Heart right ventricle (tissue), 16 donors: ENCODE data around the gene ADAMTSL5. TPM values are rescaled to one million over a fixed set of nuclear protein-coding genes. Genes with fewer than 3 reads are reported as not detected.

Experiments used
- ATAC-seq, 8 donors: fragments of 200-7000 bp; cut with Tn5 transposase; one replicate each; pipeline ENCODE4 v1.9.1; 2020; ENCODE audit warnings: mild to moderate bottlenecking in 8 of 8, moderate library complexity in 8 of 8, moderate number of reproducible peaks in 1 of 8
- DNase-seq, 2 donors: peaks; one replicate each; pipeline ENCODE4 v3.0.0-alpha.2; 2020
- H3K27ac ChIP-seq, 10 donors: fragments of 200-600 bp; sonication (generic) in 2 of 10; one replicate each; pipeline versions ENCODE4 v1.5.0 to v1.8.0; 2020 to 2022; ENCODE audit warnings: mild to moderate bottlenecking in 3 of 10
- H3K27me3 ChIP-seq, 7 donors: fragments of 200-600 bp; one replicate each; pipeline ENCODE4 v1.8.0; 2021 to 2022; ENCODE audit warnings: mild to moderate bottlenecking in 2 of 7
- H3K36me3 ChIP-seq, 9 donors: fragments of 200-600 bp; sonication (generic) in 1 of 9; one replicate each; pipeline versions ENCODE4 v1.5.0 to v1.8.0; 2020 to 2022; ENCODE audit warnings: mild to moderate bottlenecking in 2 of 9
- H3K4me1 ChIP-seq, 9 donors: fragments of 200-600 bp; sonication (generic) in 1 of 9; one replicate each; pipeline versions ENCODE4 v1.5.0 to v1.8.0; 2020 to 2022; ENCODE audit warnings: mild to moderate bottlenecking in 4 of 9
- H3K4me3 ChIP-seq, 10 donors: fragments of 200-600 bp; sonication (generic) in 2 of 10; one replicate each; pipeline versions ENCODE4 v1.5.0 to v1.8.0; 2020 to 2022; ENCODE audit warnings: mild to moderate bottlenecking in 7 of 10, moderate library complexity in 2 of 10
- H3K9me3 ChIP-seq, 11 donors: fragments of 200-600 bp in 10 of 11; sonication (generic) in 2 of 11; one replicate each; pipeline versions ENCODE4 v1.5.0 to v1.8.0; 2013 to 2022; ENCODE audit warnings: mild to moderate bottlenecking in 2 of 11, control low read depth in 1 of 11, moderate library complexity in 1 of 11
- WGBS, 2 donors: extraction: QIAGEN DNeasy Blood & Tissue Kit; methylation state at CpG; one replicate each; pipeline ENCODE4 v1.1.7; 2013; ENCODE audit warnings: inconsistent platforms in 1 of 2; 5-methylcytosine and 5-hydroxymethylcytosine counted together
- intact Hi-C, 10 donors: fragments of 100-400 bp; cut with DNase I; formaldehyde crosslinking; loops; one replicate each; pipeline versions ENCODE4 v1.11.1 to v1.14.2; 2022
- polyA plus RNA-seq, 2 donors: library from polyadenylated mRNA; stranded (reverse); fragments of 200-250 nt; gene quantifications; one replicate each; pipeline ENCODE4 v1.2.3, GENCODE V29; 2013
- total RNA-seq, 10 donors: library from RNA; stranded (reverse); fragmentation: NEBNext Ultra II Directional in 3 of 10; extraction: Animal tissue kit (Norgen Biotek cat#: 25700) in 3 of 10; gene quantifications; one replicate each; pipeline versions ENCODE4 v1.2.1 to v1.2.4, GENCODE V29; 2021 to 2023
- TF ChIP-seq, protein P1 (sequence below), 9 donors: fragments of 200-600 bp; sonication (generic) in 2 of 9; IDR thresholded peaks; one replicate each; pipeline versions ENCODE4 v1.5.0 to v1.8.0; 2021 to 2022; ENCODE audit warnings: antibody characterized with exemption in 9 of 9, mild to moderate bottlenecking in 5 of 9, moderate library complexity in 1 of 9
- donor health status: Arrhythmogenic right ventricular cardiomyopathy.
- donor health status: ischemic (EF 13 %, LVEDD 7.1; RV severe dilation, severe dysfunction).
- donor health status: healthy with polysubstance abuse.
- donor health status: DM: no; HTN: yes; CAD: no.
- donor health status: DM: no; HTN: no; CAD: no.
- donor health status: ischemic (EF 25% LVEDD 6.9; RV normal size, moderate dysfunction).
- donor health status: ischemic (EF 25% LVEDD 5.7; RV mildly dilated, moderate dysfunction).
- donor health status: healthy.
- donor health status: DM: yes; HTN: yes; CAD: no.
- donor health status: Ischemic cardiomyopathy.
- donor health status: ischemic (EF 35%, LVEDD 5.7; RV mildly dilated, moderate dysfunction).
- donor health status: nonischemic (EF 11% LVEDD 7.7; RV severe dilation, severe dysfunction).
- donor health status: DM: yes; HTN: yes; CAD: no.
- donor health status: PGD.
- donor health status: ischemic (EF 29% LVEDD 5.4; RV normal size, mild dysfunction).
- donor health status: nonischemic (EF 23%, LVEDD 6.1; RV moderate dilation, normal function).

Gene ADAMTSL5
- total and polyA plus RNA-seq, 12 donors = 16.7 to 69.4 (median 35.8) TPM

DNA sequence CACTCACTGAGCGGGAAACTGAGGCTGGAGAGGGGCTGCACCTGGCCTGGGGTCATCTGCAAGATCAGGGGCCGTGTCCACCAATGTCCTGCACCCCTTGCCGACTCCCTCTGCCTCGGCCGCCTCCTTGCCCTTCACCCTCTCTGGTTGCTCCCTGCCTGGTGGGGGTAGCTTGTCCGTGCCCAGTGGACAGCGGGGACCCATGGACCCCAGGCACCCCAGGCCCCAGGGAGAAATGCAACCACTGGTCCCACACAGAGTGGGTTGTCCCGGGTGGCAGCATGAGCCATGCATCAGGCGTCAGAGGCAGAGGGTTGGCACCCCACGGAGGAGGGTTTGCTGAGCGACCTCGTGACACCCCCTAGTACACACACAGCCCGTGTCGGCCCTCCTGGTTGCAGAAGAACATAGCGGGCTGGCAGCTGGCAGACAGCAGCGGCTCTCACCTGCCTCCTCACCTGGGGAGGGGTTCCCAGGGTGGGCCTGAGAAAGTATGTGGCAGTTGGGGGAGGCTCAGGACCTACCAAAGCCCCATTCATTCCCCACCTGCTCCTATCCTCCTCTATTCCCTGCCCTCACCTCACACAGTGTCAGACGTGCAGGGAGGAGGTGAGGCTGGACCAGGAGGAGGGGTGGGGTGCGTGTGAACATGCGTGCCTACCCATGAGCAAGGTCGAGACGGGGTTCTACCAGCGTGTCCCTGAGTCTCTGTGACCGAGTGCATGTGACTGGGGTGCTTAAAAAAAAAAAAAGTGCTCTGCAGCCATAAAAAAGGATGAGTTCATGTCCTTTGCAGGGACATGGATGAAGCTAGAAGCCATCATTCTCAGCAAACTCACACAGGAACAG, 8.7 kb downstream of the ADAMTSL5 start:
- intact Hi-C loops = loop anchor here in 1 of 10 donors (10.0 kb wide), 1 partner anchor 229 kb away; the partner anchor contains the start of gene FAM174C
- H3K4me1 ChIP-seq = peaks cover 0 to 34% (median 13%) of the 10 kb centered on the region in 9 donors
- peaks cover 0 to 6% (median 0%) of the 10 kb centered on the region in 11 donors for H3K9me3 ChIP-seq
- no peak for ATAC-seq
- H3K36me3 ChIP-seq = peaks cover 0 to 13% (median 0%) of the 10 kb centered on the region in 9 donors
- H3K27ac ChIP-seq = no peak overlapping the region
- TF ChIP-seq, protein P1, sequence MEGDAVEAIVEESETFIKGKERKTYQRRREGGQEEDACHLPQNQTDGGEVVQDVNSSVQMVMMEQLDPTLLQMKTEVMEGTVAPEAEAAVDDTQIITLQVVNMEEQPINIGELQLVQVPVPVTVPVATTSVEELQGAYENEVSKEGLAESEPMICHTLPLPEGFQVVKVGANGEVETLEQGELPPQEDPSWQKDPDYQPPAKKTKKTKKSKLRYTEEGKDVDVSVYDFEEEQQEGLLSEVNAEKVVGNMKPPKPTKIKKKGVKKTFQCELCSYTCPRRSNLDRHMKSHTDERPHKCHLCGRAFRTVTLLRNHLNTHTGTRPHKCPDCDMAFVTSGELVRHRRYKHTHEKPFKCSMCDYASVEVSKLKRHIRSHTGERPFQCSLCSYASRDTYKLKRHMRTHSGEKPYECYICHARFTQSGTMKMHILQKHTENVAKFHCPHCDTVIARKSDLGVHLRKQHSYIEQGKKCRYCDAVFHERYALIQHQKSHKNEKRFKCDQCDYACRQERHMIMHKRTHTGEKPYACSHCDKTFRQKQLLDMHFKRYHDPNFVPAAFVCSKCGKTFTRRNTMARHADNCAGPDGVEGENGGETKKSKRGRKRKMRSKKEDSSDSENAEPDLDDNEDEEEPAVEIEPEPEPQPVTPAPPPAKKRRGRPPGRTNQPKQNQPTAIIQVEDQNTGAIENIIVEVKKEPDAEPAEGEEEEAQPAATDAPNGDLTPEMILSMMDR (IDR thresholded peaks at IDR 0.05) = no peak
- H3K4me3 ChIP-seq = no peak overlapping the region
- 65 to 67% methylated on average over 23 of the region's 23 CpGs for WGBS, 2 donors
- H3K27me3 ChIP-seq = peaks cover 0 to 32% (median 18%) of the 10 kb centered on the region in 7 donors
- DNase-seq = no peak

DNA sequence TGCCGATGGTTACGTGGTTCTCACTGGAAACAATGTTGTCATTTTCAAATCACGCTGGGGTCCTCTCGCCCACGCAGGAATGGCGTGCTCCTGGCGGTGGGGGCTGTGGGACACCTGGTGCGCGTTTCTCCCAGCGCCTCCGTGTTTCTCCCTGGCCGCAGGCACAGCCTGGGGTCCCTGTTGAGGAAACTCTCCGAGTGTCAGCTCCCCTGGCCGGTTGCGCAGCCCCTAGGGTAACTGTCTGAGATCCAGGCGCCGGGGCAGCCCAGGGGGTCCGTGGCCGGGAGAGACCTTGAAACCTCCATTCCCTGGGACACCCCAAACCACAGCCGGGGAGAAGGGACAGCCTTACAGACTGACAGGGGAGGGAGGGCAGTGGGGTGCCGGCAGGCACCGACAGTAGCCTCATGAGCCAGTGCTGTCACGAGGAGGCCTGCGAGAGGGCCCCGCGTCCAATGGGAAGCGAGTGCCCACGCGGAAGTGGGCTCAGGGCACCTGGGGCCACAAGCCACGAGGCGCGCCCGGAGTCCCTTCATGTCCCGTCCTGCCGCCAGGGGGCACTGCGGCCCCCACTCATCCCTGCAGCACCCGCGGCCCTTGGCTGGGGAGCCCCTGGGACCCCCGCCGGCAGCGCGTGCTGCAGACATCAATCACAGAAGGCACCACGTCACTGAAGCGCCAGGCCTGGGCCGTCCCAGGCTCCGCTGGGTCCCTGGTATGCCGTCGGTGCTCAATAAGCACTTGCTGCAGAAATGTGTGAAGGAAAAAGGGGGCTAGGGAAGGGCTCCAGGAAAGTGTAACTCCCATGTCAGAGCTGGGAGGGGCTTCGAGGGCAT, 9.5 kb downstream of the ADAMTSL5 start:
- Histone ChIP-seq H3K27me3 (peaks cover 0 to 33% (median 18%) of the 10 kb centered on the region in 7 donors), H3K27ac (no peak overlapping the region), H3K4me3 (peak overlapping the region in 4 of 10 donors; percentile 1 to 18 (median 3)), H3K9me3 (peaks cover 0 to under 1% (median 0%) of the 10 kb centered on the region in 11 donors), H3K36me3 (peaks cover 0 to 13% (median 0%) of the 10 kb centered on the region in 9 donors), H3K4me1 (peaks cover 0 to 26% (median 10%) of the 10 kb centered on the region in 9 donors)
- DNase-seq (peak in 1 of 2 donors; percentile 64), ATAC-seq (peak in 3 of 8 donors; percentile 5 to 17 (median 16))
- WGBS, 2 donors = 6 to 8% methylated on average over 49 of the region's 49 CpGs
- TF ChIP-seq, protein P1 (IDR thresholded peaks at IDR 0.05) = peak; percentile 59 to 86 (median 80)
- intact Hi-C loops = loop anchor here in 1 of 10 donors (10.0 kb wide), 1 partner anchor 229 kb away; the partner anchor contains the start of gene FAM174C

DNA sequence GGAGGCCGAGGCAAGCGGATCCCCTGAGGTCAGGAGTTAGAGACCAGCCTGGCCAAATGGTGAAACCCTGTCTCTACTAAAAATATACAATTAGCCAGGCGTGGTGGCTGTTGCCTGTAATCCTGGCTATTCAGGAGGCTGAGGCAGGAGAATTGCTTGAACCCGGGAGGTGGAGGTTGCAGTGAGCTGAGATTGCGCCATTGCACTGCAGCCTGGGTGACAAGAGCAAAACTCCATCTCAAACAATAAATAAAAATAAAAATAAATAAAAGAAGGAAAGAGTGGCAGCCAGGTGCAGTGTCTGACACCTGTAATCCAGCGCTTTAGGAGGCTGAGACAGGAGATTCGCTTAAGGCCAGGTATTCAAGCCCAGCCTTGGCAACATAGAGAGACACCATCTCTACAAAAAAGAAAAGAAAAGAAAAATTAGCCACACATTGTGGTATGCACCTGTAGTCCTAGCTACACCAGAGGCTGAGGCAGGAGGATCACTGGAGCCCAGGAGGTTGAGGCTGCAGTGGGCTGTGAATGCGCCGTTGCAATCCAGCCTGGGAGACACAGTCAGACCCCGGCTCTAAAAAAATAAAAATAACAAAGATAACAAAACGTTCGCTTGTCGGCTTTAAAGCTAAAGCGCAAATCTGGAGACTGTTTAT, 10.3 kb downstream of the ADAMTSL5 start:
- H3K27ac ChIP-seq = no peak overlapping the region
- H3K27me3 ChIP-seq = peaks cover 0 to 40% (median 24%) of the 10 kb centered on the region in 7 donors
- no peak overlapping the region for H3K4me3 ChIP-seq
- H3K9me3 ChIP-seq = no peaks in the 10 kb centered on the region
- H3K4me1 ChIP-seq = peaks cover 0 to 21% (median 9%) of the 10 kb centered on the region in 9 donors
- ATAC-seq = no peak
- no peak for DNase-seq
- H3K36me3 ChIP-seq = peaks cover 0 to 13% (median 0%) of the 10 kb centered on the region in 9 donors
- TF ChIP-seq, protein P1 (IDR thresholded peaks at IDR 0.05) = no peak
- 55 to 60% methylated on average over 14 of the region's 14 CpGs for WGBS, 2 donors
- intact Hi-C loops = loop anchor here in 1 of 10 donors (10.0 kb wide), 1 partner anchor 228 kb away; the partner anchor contains the start of gene FAM174C
